GM23338 (cell line): ENCODE measurements around the gene PADI1. TPM values are rescaled to one million over a fixed set of nuclear protein-coding genes. Genes with fewer than 3 reads are reported as not detected.

Source experiments
- ATAC-seq: fragments of 200-7000 bp; cut with Tn5 transposase; 3 replicates; pipeline ENCODE4 v1.9.1; 2020
- DNase-seq: peaks from one replicate; pipeline ENCODE4 v3.0.0-alpha.2; 2015; ENCODE audit warnings: low spot score
- H2AFZ ChIP-seq: fragments of 200-600 bp; sonication (generic); 2 replicates; pipeline ENCODE4 v1.8.0; 2016; ENCODE audit warnings: antibody characterized with exemption, mild to moderate bottlenecking, moderate library complexity
- H3F3A ChIP-seq: fragments of 200-600 bp; sonication (generic); replicated peaks from 2 replicates; pipeline ENCODE4 v1.8.0; 2017; ENCODE audit warnings: antibody characterized with exemption, mixed run types, low read depth
- H3K27ac ChIP-seq: fragments of 200-600 bp; sonication (generic); 2 replicates; pipeline ENCODE4 v1.6.1; 2016; ENCODE audit warnings: low read depth
- H3K27me3 ChIP-seq: fragments of 200-600 bp; sonication (generic); 2 replicates; pipeline ENCODE4 v1.8.0; 2016; ENCODE audit warnings: mild to moderate bottlenecking, mixed run types, moderate library complexity; ENCODE audit not compliant: insufficient read depth
- H3K36me3 ChIP-seq: fragments of 200-600 bp; sonication (generic); 2 replicates; pipeline ENCODE4 v1.8.0; 2016; ENCODE audit warnings: mild to moderate bottlenecking; ENCODE audit not compliant: insufficient read depth
- H3K4me1 ChIP-seq: fragments of 200-600 bp; sonication (generic); 2 replicates; pipeline ENCODE4 v1.8.0; 2016; ENCODE audit warnings: mild to moderate bottlenecking, moderate library complexity; ENCODE audit not compliant: insufficient read depth
- H3K4me2 ChIP-seq: fragments of 200-600 bp; sonication (generic); 2 replicates; pipeline ENCODE4 v1.7.1; 2017; ENCODE audit warnings: mixed run types
- H3K4me3 ChIP-seq: fragments of 200-600 bp; sonication (generic); 2 replicates; pipeline ENCODE4 v1.6.1; 2016; ENCODE audit warnings: mixed run types
- H3K79me2 ChIP-seq: fragments of 200-600 bp; sonication (generic); replicated peaks from 2 replicates; pipeline ENCODE4 v1.8.0; 2017; ENCODE audit warnings: mild to moderate bottlenecking; ENCODE audit not compliant: insufficient read depth
- H3K9me2 ChIP-seq: fragments of 200-600 bp; sonication (generic); 2 replicates; pipeline ENCODE4 v1.8.0; 2017; ENCODE audit not compliant: insufficient read depth
- H4K20me1 ChIP-seq: fragments of 200-600 bp; sonication (generic); replicated peaks from 2 replicates; pipeline ENCODE4 v1.8.0; 2017; ENCODE audit warnings: mild to moderate bottlenecking; ENCODE audit not compliant: insufficient read depth
- H3K27ac Mint-ChIP-seq: 2 replicates; pipeline ENCODE4 v1.8.0; 2020; ENCODE audit warnings: inconsistent platforms, mild to moderate bottlenecking, moderate library complexity, mixed read lengths
- H3K27me3 Mint-ChIP-seq: 3 replicates; pipeline ENCODE4 v1.8.0; 2022; ENCODE audit warnings: low read depth, mild to moderate bottlenecking, moderate library complexity, mixed read lengths, inconsistent platforms; ENCODE audit not compliant: insufficient read depth, poor library complexity
- H3K36me3 Mint-ChIP-seq: 3 replicates; pipeline ENCODE4 v1.8.0; 2021; ENCODE audit warnings: low read depth, mild to moderate bottlenecking, inconsistent platforms, moderate library complexity, mixed read lengths
- H3K4me1 Mint-ChIP-seq: 3 replicates; pipeline ENCODE4 v1.8.0; 2020; ENCODE audit warnings: mild to moderate bottlenecking, inconsistent platforms, mixed read lengths
- H3K4me3 Mint-ChIP-seq: 3 replicates; pipeline ENCODE4 v1.8.0; 2021; ENCODE audit warnings: moderate library complexity, mild to moderate bottlenecking, inconsistent platforms, mixed read lengths
- H3K9me3 Mint-ChIP-seq: 3 replicates; pipeline ENCODE4 v1.8.0; 2020; ENCODE audit warnings: moderate library complexity, mild to moderate bottlenecking, inconsistent platforms, mixed read lengths
- CREB1 ChIP-seq: fragments of 250-450 bp; sonication (Bioruptor Pico); IDR thresholded peaks from 2 replicates; pipeline ENCODE4 v1.5.0; 2020; ENCODE audit warnings: low read depth, mild to moderate bottlenecking, moderate library complexity
- EZH2 ChIP-seq: fragments of 200-600 bp; sonication (generic); IDR thresholded peaks from one replicate; pipeline ENCODE4 v1.8.0; 2017; ENCODE audit warnings: antibody characterized with exemption, mild to moderate bottlenecking, low read depth; ENCODE audit not compliant: unreplicated experiment
- EZH2phosphoT487 ChIP-seq: fragments of 200-600 bp; sonication (generic); IDR thresholded peaks from one replicate; pipeline ENCODE4 v1.8.1; 2018; ENCODE audit warnings: antibody characterized with exemption; ENCODE audit not compliant: unreplicated experiment
- JUNB ChIP-seq: IDR thresholded peaks from one replicate; pipeline ENCODE4 v1.6.1; 2016; ENCODE audit warnings: antibody characterized with exemption; ENCODE audit not compliant: unreplicated experiment
- NANOG ChIP-seq: IDR thresholded peaks from 2 replicates; pipeline ENCODE4 v1.6.1; 2016; ENCODE audit warnings: antibody characterized with exemption, borderline replicate concordance
- POLR2AphosphoS5 ChIP-seq: IDR thresholded peaks from 2 replicates; pipeline ENCODE4 v1.6.1; 2016; ENCODE audit warnings: antibody characterized with exemption, low read depth
- STAT1 ChIP-seq: IDR thresholded peaks from one replicate; pipeline ENCODE4 v1.6.1; 2016; ENCODE audit warnings: antibody characterized with exemption; ENCODE audit not compliant: unreplicated experiment
- ZNF114 ChIP-seq: fragments of 250-450 bp; sonication (Bioruptor Pico); IDR thresholded peaks from 2 replicates; pipeline ENCODE4 v1.5.0; 2020; ENCODE audit warnings: mild to moderate bottlenecking, moderate library complexity
- ZNF331 ChIP-seq: fragments of 250-450 bp; sonication (Bioruptor Pico); IDR thresholded peaks from 2 replicates; pipeline ENCODE4 v1.5.0; 2020; ENCODE audit warnings: low read depth, mild to moderate bottlenecking, moderate library complexity
- polyA plus RNA-seq: library from polyadenylated mRNA; unstranded; fragments of >200 nt; fragmentation: Nextera tagmentation; extraction: Ambion mirVana; gene quantifications from 2 replicates; pipeline ENCODE4 v1.2.1, GENCODE V29; 2016
- total RNA-seq: library from RNA; depleted of rRNA; stranded (reverse); fragments of >200 nt; shearing (Covaris generic); gene quantifications from 2 replicates; pipeline ENCODE4 v1.2.3, GENCODE V29; 2014
- TF ChIP-seq, protein P1 (sequence below), 2 experiments: fragments of 200-600 bp in 1 of 2; sonication (generic) in 1 of 2; conservative IDR thresholded peaks; 2 replicates each; pipeline versions ENCODE4 v1.5.1 to v1.6.1; 2016 to 2017; ENCODE audit warnings: antibody characterized with exemption in 2 of 2, low read depth in 2 of 2, mild to moderate bottlenecking in 2 of 2, moderate library complexity in 1 of 2
- TF ChIP-seq, protein P2 (sequence below): IDR thresholded peaks from one replicate; pipeline ENCODE4 v1.6.1; 2018; ENCODE audit warnings: antibody characterized with exemption; ENCODE audit not compliant: unreplicated experiment
- TF ChIP-seq, protein P3 (sequence below): fragments of 250-450 bp; sonication (Bioruptor Pico); IDR thresholded peaks from 2 replicates; pipeline ENCODE4 v1.5.0; 2020; ENCODE audit warnings: mild to moderate bottlenecking, moderate library complexity
- TF ChIP-seq, protein P4 (sequence below): IDR thresholded peaks from 2 replicates; pipeline ENCODE4 v1.6.1; 2016; ENCODE audit warnings: antibody characterized with exemption

The PADI1 gene
- total and polyA plus RNA-seq, 2 experiments from 2014 or later, result 0.26 to 0.28 TPM

DNA sequence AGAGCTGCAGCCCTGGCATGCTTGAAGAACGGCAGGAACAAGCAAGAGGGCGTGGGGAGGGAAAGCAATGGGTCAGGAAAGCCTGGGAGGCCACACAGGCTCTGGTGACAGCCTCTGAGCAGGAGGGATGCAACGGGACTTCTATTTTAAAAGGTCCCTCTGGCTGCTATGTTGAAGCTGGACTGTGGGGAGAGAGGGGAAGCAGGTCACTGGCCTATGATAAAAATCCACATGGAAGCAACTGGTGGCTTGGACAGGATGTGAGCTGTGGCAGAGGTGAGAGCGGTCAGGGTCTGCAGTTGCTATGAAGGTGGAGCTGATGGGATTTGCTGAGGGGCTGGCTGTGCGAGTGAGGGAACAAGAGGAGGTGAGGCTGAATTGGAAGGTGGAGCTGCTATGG is 11.2 kb downstream of the PADI1 start:
- DNase-seq (no peak), ATAC-seq (no peak)
- H3K36me3 ChIP-seq, result no peaks in the 10 kb centered on the region
- H3K27ac ChIP-seq, result no peak overlapping the region
- H3K4me2 ChIP-seq, result no peak overlapping the region
- H3K27ac Mint-ChIP-seq, result no peak overlapping the region
- H3K4me3 ChIP-seq, result no peak overlapping the region
- H3K4me1 Mint-ChIP-seq, result peaks cover 34% of the 10 kb centered on the region
- H3K9me2 ChIP-seq, result no peaks in the 10 kb centered on the region
- H3K27me3 ChIP-seq, result no peaks in the 10 kb centered on the region
- H3K79me2 ChIP-seq, result no peaks in the 10 kb centered on the region
- H4K20me1 ChIP-seq, result no peaks in the 10 kb centered on the region
- H3K4me3 Mint-ChIP-seq, result peak overlapping the region; percentile 21; the same call in 2 of the 3 replicates
- H3K27me3 Mint-ChIP-seq, result peaks cover 7% of the 10 kb centered on the region
- peak overlapping the region; percentile 63; the same call in 1 of the 2 replicates for H2AFZ ChIP-seq
- no peaks in the 10 kb centered on the region for H3K36me3 Mint-ChIP-seq
- TF ChIP-seq NANOG (no peak), CREB1 (CRISPR knock-in tag) (no peak), ZNF331 (CRISPR knock-in tag) (no peak), POLR2AphosphoS5 (no peak), EZH2phosphoT487 (no peak), EZH2 (no peak), STAT1 (no peak), JUNB (no peak), ZNF114 (CRISPR knock-in tag) (no peak)
- TF ChIP-seq, protein P1, sequence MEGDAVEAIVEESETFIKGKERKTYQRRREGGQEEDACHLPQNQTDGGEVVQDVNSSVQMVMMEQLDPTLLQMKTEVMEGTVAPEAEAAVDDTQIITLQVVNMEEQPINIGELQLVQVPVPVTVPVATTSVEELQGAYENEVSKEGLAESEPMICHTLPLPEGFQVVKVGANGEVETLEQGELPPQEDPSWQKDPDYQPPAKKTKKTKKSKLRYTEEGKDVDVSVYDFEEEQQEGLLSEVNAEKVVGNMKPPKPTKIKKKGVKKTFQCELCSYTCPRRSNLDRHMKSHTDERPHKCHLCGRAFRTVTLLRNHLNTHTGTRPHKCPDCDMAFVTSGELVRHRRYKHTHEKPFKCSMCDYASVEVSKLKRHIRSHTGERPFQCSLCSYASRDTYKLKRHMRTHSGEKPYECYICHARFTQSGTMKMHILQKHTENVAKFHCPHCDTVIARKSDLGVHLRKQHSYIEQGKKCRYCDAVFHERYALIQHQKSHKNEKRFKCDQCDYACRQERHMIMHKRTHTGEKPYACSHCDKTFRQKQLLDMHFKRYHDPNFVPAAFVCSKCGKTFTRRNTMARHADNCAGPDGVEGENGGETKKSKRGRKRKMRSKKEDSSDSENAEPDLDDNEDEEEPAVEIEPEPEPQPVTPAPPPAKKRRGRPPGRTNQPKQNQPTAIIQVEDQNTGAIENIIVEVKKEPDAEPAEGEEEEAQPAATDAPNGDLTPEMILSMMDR (conservative IDR thresholded peaks at IDR 0.05; ENCODE audit: low read depth in 2 of 2), result no peak
- TF ChIP-seq, protein P2, sequence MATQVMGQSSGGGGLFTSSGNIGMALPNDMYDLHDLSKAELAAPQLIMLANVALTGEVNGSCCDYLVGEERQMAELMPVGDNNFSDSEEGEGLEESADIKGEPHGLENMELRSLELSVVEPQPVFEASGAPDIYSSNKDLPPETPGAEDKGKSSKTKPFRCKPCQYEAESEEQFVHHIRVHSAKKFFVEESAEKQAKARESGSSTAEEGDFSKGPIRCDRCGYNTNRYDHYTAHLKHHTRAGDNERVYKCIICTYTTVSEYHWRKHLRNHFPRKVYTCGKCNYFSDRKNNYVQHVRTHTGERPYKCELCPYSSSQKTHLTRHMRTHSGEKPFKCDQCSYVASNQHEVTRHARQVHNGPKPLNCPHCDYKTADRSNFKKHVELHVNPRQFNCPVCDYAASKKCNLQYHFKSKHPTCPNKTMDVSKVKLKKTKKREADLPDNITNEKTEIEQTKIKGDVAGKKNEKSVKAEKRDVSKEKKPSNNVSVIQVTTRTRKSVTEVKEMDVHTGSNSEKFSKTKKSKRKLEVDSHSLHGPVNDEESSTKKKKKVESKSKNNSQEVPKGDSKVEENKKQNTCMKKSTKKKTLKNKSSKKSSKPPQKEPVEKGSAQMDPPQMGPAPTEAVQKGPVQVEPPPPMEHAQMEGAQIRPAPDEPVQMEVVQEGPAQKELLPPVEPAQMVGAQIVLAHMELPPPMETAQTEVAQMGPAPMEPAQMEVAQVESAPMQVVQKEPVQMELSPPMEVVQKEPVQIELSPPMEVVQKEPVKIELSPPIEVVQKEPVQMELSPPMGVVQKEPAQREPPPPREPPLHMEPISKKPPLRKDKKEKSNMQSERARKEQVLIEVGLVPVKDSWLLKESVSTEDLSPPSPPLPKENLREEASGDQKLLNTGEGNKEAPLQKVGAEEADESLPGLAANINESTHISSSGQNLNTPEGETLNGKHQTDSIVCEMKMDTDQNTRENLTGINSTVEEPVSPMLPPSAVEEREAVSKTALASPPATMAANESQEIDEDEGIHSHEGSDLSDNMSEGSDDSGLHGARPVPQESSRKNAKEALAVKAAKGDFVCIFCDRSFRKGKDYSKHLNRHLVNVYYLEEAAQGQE, result no peak
- TF ChIP-seq, protein P3, sequence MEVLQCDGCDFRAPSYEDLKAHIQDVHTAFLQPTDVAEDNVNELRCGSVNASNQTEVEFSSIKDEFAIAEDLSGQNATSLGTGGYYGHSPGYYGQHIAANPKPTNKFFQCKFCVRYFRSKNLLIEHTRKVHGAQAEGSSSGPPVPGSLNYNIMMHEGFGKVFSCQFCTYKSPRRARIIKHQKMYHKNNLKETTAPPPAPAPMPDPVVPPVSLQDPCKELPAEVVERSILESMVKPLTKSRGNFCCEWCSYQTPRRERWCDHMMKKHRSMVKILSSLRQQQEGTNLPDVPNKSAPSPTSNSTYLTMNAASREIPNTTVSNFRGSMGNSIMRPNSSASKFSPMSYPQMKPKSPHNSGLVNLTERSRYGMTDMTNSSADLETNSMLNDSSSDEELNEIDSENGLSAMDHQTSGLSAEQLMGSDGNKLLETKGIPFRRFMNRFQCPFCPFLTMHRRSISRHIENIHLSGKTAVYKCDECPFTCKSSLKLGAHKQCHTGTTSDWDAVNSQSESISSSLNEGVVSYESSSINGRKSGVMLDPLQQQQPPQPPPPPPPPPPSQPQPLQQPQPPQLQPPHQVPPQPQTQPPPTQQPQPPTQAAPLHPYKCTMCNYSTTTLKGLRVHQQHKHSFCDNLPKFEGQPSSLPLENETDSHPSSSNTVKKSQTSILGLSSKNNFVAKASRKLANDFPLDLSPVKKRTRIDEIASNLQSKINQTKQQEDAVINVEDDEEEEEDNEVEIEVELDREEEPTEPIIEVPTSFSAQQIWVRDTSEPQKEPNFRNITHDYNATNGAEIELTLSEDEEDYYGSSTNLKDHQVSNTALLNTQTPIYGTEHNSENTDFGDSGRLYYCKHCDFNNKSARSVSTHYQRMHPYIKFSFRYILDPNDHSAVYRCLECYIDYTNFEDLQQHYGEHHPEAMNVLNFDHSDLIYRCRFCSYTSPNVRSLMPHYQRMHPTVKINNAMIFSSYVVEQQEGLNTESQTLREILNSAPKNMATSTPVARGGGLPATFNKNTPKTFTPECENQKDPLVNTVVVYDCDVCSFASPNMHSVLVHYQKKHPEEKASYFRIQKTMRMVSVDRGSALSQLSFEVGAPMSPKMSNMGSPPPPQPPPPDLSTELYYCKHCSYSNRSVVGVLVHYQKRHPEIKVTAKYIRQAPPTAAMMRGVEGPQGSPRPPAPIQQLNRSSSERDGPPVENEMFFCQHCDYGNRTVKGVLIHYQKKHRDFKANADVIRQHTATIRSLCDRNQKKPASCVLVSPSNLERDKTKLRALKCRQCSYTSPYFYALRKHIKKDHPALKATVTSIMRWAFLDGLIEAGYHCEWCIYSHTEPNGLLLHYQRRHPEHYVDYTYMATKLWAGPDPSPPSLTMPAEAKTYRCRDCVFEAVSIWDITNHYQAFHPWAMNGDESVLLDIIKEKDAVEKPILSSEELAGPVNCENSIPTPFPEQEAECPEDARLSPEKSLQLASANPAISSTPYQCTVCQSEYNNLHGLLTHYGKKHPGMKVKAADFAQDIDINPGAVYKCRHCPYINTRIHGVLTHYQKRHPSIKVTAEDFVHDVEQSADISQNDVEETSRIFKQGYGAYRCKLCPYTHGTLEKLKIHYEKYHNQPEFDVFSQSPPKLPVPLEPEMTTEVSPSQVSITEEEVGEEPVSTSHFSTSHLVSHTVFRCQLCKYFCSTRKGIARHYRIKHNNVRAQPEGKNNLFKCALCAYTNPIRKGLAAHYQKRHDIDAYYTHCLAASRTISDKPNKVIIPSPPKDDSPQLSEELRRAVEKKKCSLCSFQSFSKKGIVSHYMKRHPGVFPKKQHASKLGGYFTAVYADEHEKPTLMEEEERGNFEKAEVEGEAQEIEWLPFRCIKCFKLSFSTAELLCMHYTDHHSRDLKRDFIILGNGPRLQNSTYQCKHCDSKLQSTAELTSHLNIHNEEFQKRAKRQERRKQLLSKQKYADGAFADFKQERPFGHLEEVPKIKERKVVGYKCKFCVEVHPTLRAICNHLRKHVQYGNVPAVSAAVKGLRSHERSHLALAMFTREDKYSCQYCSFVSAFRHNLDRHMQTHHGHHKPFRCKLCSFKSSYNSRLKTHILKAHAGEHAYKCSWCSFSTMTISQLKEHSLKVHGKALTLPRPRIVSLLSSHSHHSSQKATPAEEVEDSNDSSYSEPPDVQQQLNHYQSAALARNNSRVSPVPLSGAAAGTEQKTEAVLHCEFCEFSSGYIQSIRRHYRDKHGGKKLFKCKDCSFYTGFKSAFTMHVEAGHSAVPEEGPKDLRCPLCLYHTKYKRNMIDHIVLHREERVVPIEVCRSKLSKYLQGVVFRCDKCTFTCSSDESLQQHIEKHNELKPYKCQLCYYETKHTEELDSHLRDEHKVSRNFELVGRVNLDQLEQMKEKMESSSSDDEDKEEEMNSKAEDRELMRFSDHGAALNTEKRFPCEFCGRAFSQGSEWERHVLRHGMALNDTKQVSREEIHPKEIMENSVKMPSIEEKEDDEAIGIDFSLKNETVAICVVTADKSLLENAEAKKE (CRISPR knock-in tag), result no peak
- TF ChIP-seq, protein P4, sequence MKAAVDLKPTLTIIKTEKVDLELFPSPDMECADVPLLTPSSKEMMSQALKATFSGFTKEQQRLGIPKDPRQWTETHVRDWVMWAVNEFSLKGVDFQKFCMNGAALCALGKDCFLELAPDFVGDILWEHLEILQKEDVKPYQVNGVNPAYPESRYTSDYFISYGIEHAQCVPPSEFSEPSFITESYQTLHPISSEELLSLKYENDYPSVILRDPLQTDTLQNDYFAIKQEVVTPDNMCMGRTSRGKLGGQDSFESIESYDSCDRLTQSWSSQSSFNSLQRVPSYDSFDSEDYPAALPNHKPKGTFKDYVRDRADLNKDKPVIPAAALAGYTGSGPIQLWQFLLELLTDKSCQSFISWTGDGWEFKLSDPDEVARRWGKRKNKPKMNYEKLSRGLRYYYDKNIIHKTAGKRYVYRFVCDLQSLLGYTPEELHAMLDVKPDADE, result no peak
- H3K9me3 Mint-ChIP-seq, result no peaks in the 10 kb centered on the region
- no peaks in the 10 kb centered on the region for H3K4me1 ChIP-seq
- no peaks in the 10 kb centered on the region for H3F3A ChIP-seq
